Colonic mucosa (tissue), 4 donors: ENCODE measurements around the gene ANAPC2. TPM values are rescaled to one million over a fixed set of nuclear protein-coding genes. Genes with fewer than 3 reads are reported as not detected.
A peak's percentile ranks its signal among the peaks of the same experiment; 100 is the strongest.

Experiments
- DNase-seq: peaks from one replicate; pipeline ENCODE4 v3.0.0-alpha.2; 2020
- H3K27ac ChIP-seq: fragments of 200-600 bp; one replicate; pipeline ENCODE4 v1.8.0; 2021
- H3K27me3 ChIP-seq: fragments of 200-600 bp; one replicate; pipeline ENCODE4 v1.8.0; 2021
- H3K36me3 ChIP-seq: fragments of 200-600 bp; one replicate; pipeline ENCODE4 v1.8.0; 2021
- H3K4me1 ChIP-seq: fragments of 200-600 bp; one replicate; pipeline ENCODE4 v1.8.0; 2021; ENCODE audit warnings: mild to moderate bottlenecking
- H3K4me3 ChIP-seq: fragments of 200-600 bp; one replicate; pipeline ENCODE4 v1.8.0; 2021
- H3K9ac ChIP-seq, 2 donors: one replicate each; pipeline ENCODE4 v1.7.0; 2013; ENCODE audit warnings: control low read depth in 2 of 2, low read depth in 2 of 2, low read length in 2 of 2
- H3K9me3 ChIP-seq: fragments of 200-600 bp; one replicate; pipeline ENCODE4 v1.8.0; 2021
- CTCF ChIP-seq: fragments of 200-600 bp; IDR thresholded peaks from one replicate; pipeline ENCODE4 v1.8.0; 2022; ENCODE audit warnings: antibody characterized with exemption, mild to moderate bottlenecking
- intact Hi-C: fragments of 100-400 bp; cut with DNase I; formaldehyde crosslinking; loops from one replicate; pipeline ENCODE4 v1.14.1; 2022
- total RNA-seq, 2 donors: library from RNA; stranded (reverse); fragmentation: NEBNext Ultra II Directional in 1 of 2; extraction: Animal tissue kit (Norgen Biotek cat#: 25700) in 1 of 2; gene quantifications; one replicate each; pipeline ENCODE4 v1.2.1, GENCODE V29; 2021
- donor health status: healthy.
- donor health status: DM: no; HTN: no; CAD: no.
- donor health status: DM: no; HTN: no; CAD: no.

ANAPC2 gene
- total RNA-seq, 2 donors from 2014 or later, result 33.8 to 67.8 TPM

GRCh38 chr9:137213160-137214060, 25.1 kb upstream of the ANAPC2 start:
- H3K36me3 ChIP-seq, result no peaks in the 10 kb centered on the region

GRCh38 chr9:137212520-137212919, 24.2 kb upstream of the ANAPC2 start:
- H3K36me3 ChIP-seq, result no peaks in the 10 kb centered on the region
- no peak overlapping the region for H3K27ac ChIP-seq
- H3K9ac ChIP-seq, result no peak overlapping the region
- H3K4me3 ChIP-seq, result no peak overlapping the region
- no peak for DNase-seq
- intact Hi-C loops, result no loop called here
- H3K9me3 ChIP-seq, result no peaks in the 10 kb centered on the region
- no peak for TF ChIP-seq CTCF
- H3K4me1 ChIP-seq, result no peaks in the 10 kb centered on the region
- H3K27me3 ChIP-seq, result no peaks in the 10 kb centered on the region

More at GRCh38 chr9:137213160-137214060, 25.1 kb upstream of the ANAPC2 start:
- no peak for DNase-seq
- Histone ChIP-seq H3K27ac (no peak overlapping the region), H3K9me3 (no peaks in the 10 kb centered on the region), H3K4me1 (no peaks in the 10 kb centered on the region), H3K27me3 (no peaks in the 10 kb centered on the region), H3K4me3 (no peak overlapping the region), H3K9ac (no peak overlapping the region)
- no peak for TF ChIP-seq CTCF
- intact Hi-C loops, result no loop called here

- no peaks in the 10 kb centered on the region for H3K36me3 ChIP-seq
- no peak overlapping the region for H3K4me3 ChIP-seq
- intact Hi-C loops, result no loop called here
- no peak overlapping the region for H3K9ac ChIP-seq
- H3K9me3 ChIP-seq, result no peaks in the 10 kb centered on the region
- DNase-seq, result no peak
- H3K27ac ChIP-seq, result no peak overlapping the region
- TF ChIP-seq CTCF, result no peak
- H3K27me3 ChIP-seq, result no peaks in the 10 kb centered on the region
- H3K4me1 ChIP-seq, result peaks cover 2% of the 10 kb centered on the region
Measured at GRCh38 chr9:137211532-137211931, 23.2 kb upstream of the ANAPC2 start.

- TF ChIP-seq CTCF, result no peak
- intact Hi-C loops, result no loop called here
- peaks cover 20% of the 10 kb centered on the region for H3K4me1 ChIP-seq
- no peak overlapping the region for H3K27ac ChIP-seq
- no peaks in the 10 kb centered on the region for H3K36me3 ChIP-seq
- no peak for DNase-seq
- no peaks in the 10 kb centered on the region for H3K27me3 ChIP-seq
- no peak overlapping the region for H3K9ac ChIP-seq
- no peak overlapping the region for H3K4me3 ChIP-seq
- no peaks in the 10 kb centered on the region for H3K9me3 ChIP-seq
Measured at GRCh38 chr9:137206602-137207001, 18.2 kb upstream of the ANAPC2 start.

- Histone ChIP-seq H3K4me1 (peaks cover 24% of the 10 kb centered on the region), H3K4me3 (peak within 1 kb of the TSS; percentile 100), H3K27ac (peak within 1 kb of the TSS; percentile 78), H3K27me3 (no peaks in the 10 kb centered on the region), H3K36me3 (no peaks in the 10 kb centered on the region), H3K9me3 (no peaks in the 10 kb centered on the region), H3K9ac (peak within 1 kb of the TSS; percentile 93 to 96)
- intact Hi-C loops, result no loop called here
- no peak for TF ChIP-seq CTCF
- DNase-seq, result peak; percentile 96
Measured at GRCh38 chr9:137205126-137206069, 17.0 kb upstream of the ANAPC2 start, which contains the start of the genes NDOR1 and TMEM203. Gene NDOR1, plus strand, starts transcription at chr9:137205700. Its CDS starts 78 bp downstream, at chr9:137205778. Gene TMEM203, minus strand, starts transcription at chr9:137205648. Its CDS starts 234 bp downstream, at chr9:137205414.
